Medulla oblongata (tissue), 1 donor: ENCODE measurements around the gene MRNIP.

Experiments
- DNase-seq: peaks from one replicate; pipeline ENCODE4 v3.0.0-alpha.2; 2015; ENCODE audit errors: extremely low spot score

Gene MRNIP

GRCh38 chr5:179821298-179822058 is 37.1 kb downstream of the MRNIP start:
- peak; percentile 95 for DNase-seq

GRCh38 chr5:179820483-179821297 is 37.9 kb downstream of the MRNIP start, which contains the start of gene SQSTM1:
Gene SQSTM1, plus strand, starts transcription at chr5:179820905. Its CDS starts 32 bp downstream, at chr5:179820937.
- peak; percentile 91 for DNase-seq

- peak; percentile 32 for DNase-seq
These were observed 38.5 kb downstream of the MRNIP start for GRCh38 chr5:179820127-179820482.

- DNase-seq, result peak; percentile 75
These were observed 39.1 kb downstream of the MRNIP start for GRCh38 chr5:179819296-179820126.

- peak; percentile 97 for DNase-seq
These were observed 39.8 kb downstream of the MRNIP start for GRCh38 chr5:179818746-179819295.

GRCh38 chr5:179817890-179818745 is 40.5 kb downstream of the MRNIP start:
- DNase-seq, result no peak

- DNase-seq, result no peak
These were observed 41.2 kb downstream of the MRNIP start for GRCh38 chr5:179817470-179817840.

- DNase-seq, result no peak
These were observed 41.7 kb downstream of the MRNIP start for GRCh38 chr5:179816796-179817469.

- no peak for DNase-seq
These were observed 42.2 kb downstream of the MRNIP start for GRCh38 chr5:179816401-179816795.

- DNase-seq, result no peak
These were observed 42.9 kb downstream of the MRNIP start for GRCh38 chr5:179815491-179816249.

GRCh38 chr5:179814090-179814489 is 44.5 kb downstream of the MRNIP start:
- DNase-seq, result no peak

GRCh38 chr5:179812997-179813607 is 45.5 kb downstream of the MRNIP start:
- no peak for DNase-seq

- DNase-seq, result no peak
These were observed 46.3 kb downstream of the MRNIP start for GRCh38 chr5:179812135-179812825.

- DNase-seq, result peak; percentile 72
These were observed 52.2 kb downstream of the MRNIP start, which contains the start of gene MGAT4B for GRCh38 chr5:179806250-179807048. Gene MGAT4B, minus strand, starts transcription at chr5:179806866. Its CDS starts 283 bp downstream, at chr5:179806583.

- no peak for DNase-seq
These were observed 52.9 kb downstream of the MRNIP start for GRCh38 chr5:179805529-179806249.

- DNase-seq, result no peak
These were observed 53.5 kb downstream of the MRNIP start for GRCh38 chr5:179805070-179805528.

- no peak for DNase-seq
These were observed 54.1 kb downstream of the MRNIP start for GRCh38 chr5:179804555-179804947.
